Raji (cell line): Measurements from ENCODE around the gene NTF4.
"Not testable (repeated sequence)": the region's sequence is repeated elsewhere in the genome, so short reads cannot be mapped to it uniquely, and the experiment has no call there.

ENCODE experiments used
- POLR2A ChIP-seq: IDR thresholded peaks from 2 replicates; pipeline ENCODE4 v1.6.1; 2011; ENCODE audit warnings: low read depth, low read length, control low read depth; ENCODE audit not compliant: insufficient read depth

Gene NTF4

GRCh38 chr19:49036815-49037214 is 27.8 kb downstream of the NTF4 start, which contains the start of gene CGB1:
Gene CGB1, minus strand, starts transcription at chr19:49036895. Its CDS starts 184 bp downstream, at chr19:49036711.
- not testable (repeated sequence) for TF ChIP-seq POLR2A

GRCh38 chr19:49031642-49032301 is 32.8 kb downstream of the NTF4 start, which contains the start of gene CGB2:
Gene CGB2, plus strand, starts transcription at chr19:49031890. Its CDS starts 206 bp downstream, at chr19:49032096.
- TF ChIP-seq POLR2A: not testable (repeated sequence)

- not testable (repeated sequence) for TF ChIP-seq POLR2A
Measured at GRCh38 chr19:49024233-49024632, 40.4 kb downstream of the NTF4 start, which contains the start of gene CGB3. Gene CGB3, minus strand, starts transcription at chr19:49024333. Its CDS starts 362 bp downstream, at chr19:49023971.

- no peak for TF ChIP-seq POLR2A
Measured at GRCh38 chr19:49022116-49022515, 42.5 kb downstream of the NTF4 start.

GRCh38 chr19:49020931-49021895 is 43.4 kb downstream of the NTF4 start:
- TF ChIP-seq POLR2A: no peak

- TF ChIP-seq POLR2A: no peak
Measured at GRCh38 chr19:49020342-49020741, 44.3 kb downstream of the NTF4 start.

- TF ChIP-seq POLR2A: no peak
Measured at GRCh38 chr19:49019242-49019932, 45.2 kb downstream of the NTF4 start.

- TF ChIP-seq POLR2A: no peak
Measured at GRCh38 chr19:49017666-49018351, 46.8 kb downstream of the NTF4 start.

GRCh38 chr19:49017041-49017665 is 47.5 kb downstream of the NTF4 start, which contains the start of gene LHB:
Gene LHB, minus strand, starts transcription at chr19:49017091. Its CDS starts 10 bp downstream, at chr19:49017081.
- no peak for TF ChIP-seq POLR2A

GRCh38 chr19:49016067-49016839 is 48.4 kb downstream of the NTF4 start:
- no peak for TF ChIP-seq POLR2A

GRCh38 chr19:49014870-49015255 is 49.8 kb downstream of the NTF4 start:
- TF ChIP-seq POLR2A: no peak

GRCh38 chr19:49014123-49014869 is 50.3 kb downstream of the NTF4 start:
- TF ChIP-seq POLR2A: no peak

- TF ChIP-seq POLR2A: no peak
Measured at GRCh38 chr19:49011194-49011593, 53.4 kb downstream of the NTF4 start.
